Stomach (tissue), 9 donors: Measurements from ENCODE around the gene NOD2. TPM values are rescaled to one million over a fixed set of nuclear protein-coding genes. Genes with fewer than 3 reads are reported as not detected.

Experiments used
- DNase-seq, 2 donors: peaks; one replicate each; pipeline versions ENCODE4 v3.0.0 to v3.0.0-alpha.2; 2013 to 2019
- H3K27ac ChIP-seq, 5 donors: fragments of 200-600 bp in 4 of 5; sonication (generic) in 4 of 5; one replicate each; pipeline ENCODE4 v1.5.1; 2013 to 2019; ENCODE audit warnings: mild to moderate bottlenecking in 1 of 5, moderate library complexity in 1 of 5
- H3K27me3 ChIP-seq, 3 donors: fragments of 200-600 bp; sonication (generic); one replicate each; pipeline ENCODE4 v1.5.1; 2017 to 2019; ENCODE audit warnings: mixed run types in 1 of 3
- H3K36me3 ChIP-seq, 4 donors: fragments of 200-600 bp; sonication (generic); 1 replicate in 3 of 4; 2 replicates in 1 of 4; pipeline ENCODE4 v1.5.1; 2016 to 2019
- H3K4me1 ChIP-seq, 4 donors: fragments of 200-600 bp; sonication (generic); one replicate each; pipeline ENCODE4 v1.5.1; 2016 to 2019
- H3K4me3 ChIP-seq, 4 donors: fragments of 200-600 bp; sonication (generic) in 3 of 4; one replicate each; pipeline ENCODE4 v1.5.1; 2016 to 2019; ENCODE audit warnings: mild to moderate bottlenecking in 1 of 4
- H3K9me3 ChIP-seq, 4 donors: fragments of 200-600 bp; sonication (generic); one replicate each; pipeline ENCODE4 v1.5.1; 2016 to 2019
- EP300 ChIP-seq: sonication (generic); formaldehyde crosslinking; IDR thresholded peaks from one replicate; pipeline ENCODE4 v1.6.1; 2017; ENCODE audit warnings: antibody characterized with exemption
- POLR2A ChIP-seq, 4 donors: fragments of 450-650 bp; IDR thresholded peaks; one replicate each; pipeline ENCODE4 v1.6.1; 2016; ENCODE audit warnings: antibody characterized with exemption in 4 of 4, control low read depth in 2 of 4, mild to moderate bottlenecking in 1 of 4, moderate library complexity in 1 of 4
- POLR2AphosphoS5 ChIP-seq, 3 donors: sonication (generic); formaldehyde crosslinking; IDR thresholded peaks; one replicate each; pipeline ENCODE4 v1.6.1; 2016; ENCODE audit warnings: antibody characterized with exemption in 3 of 3
- WGBS, 5 donors: extraction: QIAGEN DNeasy Blood & Tissue Kit in 3 of 5; methylation state at CpG; one replicate each; pipeline versions ENCODE4 v1.1.5 to v1.1.7; 2013 to 2018; 5-methylcytosine and 5-hydroxymethylcytosine counted together
- intact Hi-C: fragments of 100-400 bp; cut with DNase I; formaldehyde crosslinking; loops from one replicate; pipeline ENCODE4 v1.15.1; 2023; ENCODE audit warnings: low total_unique reads
- polyA plus RNA-seq, 3 donors: library from polyadenylated mRNA; stranded (reverse); fragments of 200-250 nt; gene quantifications; one replicate each; pipeline ENCODE4 v1.2.3, GENCODE V29; 2013
- total RNA-seq, 5 donors: library from RNA; depleted of rRNA; stranded (reverse); fragments of >200 nt; gene quantifications; one replicate each; pipeline versions ENCODE4 v1.1.0 to v1.2.3, GENCODE V29; 2014 to 2016
- TF ChIP-seq, protein P1 (sequence below), 7 experiments: fragments of 450-650 bp in 4 of 7; fragments of 200-600 bp in 3 of 7; sonication (generic) in 3 of 7; IDR thresholded peaks; one replicate each; pipeline ENCODE4 v1.5.1; 2016 to 2019; ENCODE audit warnings: antibody characterized with exemption in 7 of 7, control low read depth in 2 of 7, mild to moderate bottlenecking in 1 of 7
- donor health status: healthy with polysubstance abuse.
- donor health status: Bipolar disorder and iron deficiency.
- donor health status: healthy.

Gene NOD2
- total and polyA plus RNA-seq, 8 donors: 0.56 to 6.2 (median 2.3) TPM; not detected in 1

GRCh38 chr16:50743581-50744225 is 50.3 kb downstream of the NOD2 start:
- Histone ChIP-seq H3K27me3 (no peaks in the 10 kb centered on the region), H3K4me3 (peak overlapping the region in 3 of 4 donors; percentile 87 to 98 (median 96)), H3K27ac (peak overlapping the region in 3 of 5 donors; percentile 93 to 96 (median 95)), H3K9me3 (no peaks in the 10 kb centered on the region), H3K36me3 (peaks cover 0 to 9% (median 2%) of the 10 kb centered on the region in 4 donors), H3K4me1 (peaks cover 13 to 65% (median 40%) of the 10 kb centered on the region in 4 donors)
- intact Hi-C loops: no loop called here
- 50 to 74% (median 70%) methylated on average over 3 of the region's 3 CpGs for WGBS, 5 donors
- TF ChIP-seq, protein P1, sequence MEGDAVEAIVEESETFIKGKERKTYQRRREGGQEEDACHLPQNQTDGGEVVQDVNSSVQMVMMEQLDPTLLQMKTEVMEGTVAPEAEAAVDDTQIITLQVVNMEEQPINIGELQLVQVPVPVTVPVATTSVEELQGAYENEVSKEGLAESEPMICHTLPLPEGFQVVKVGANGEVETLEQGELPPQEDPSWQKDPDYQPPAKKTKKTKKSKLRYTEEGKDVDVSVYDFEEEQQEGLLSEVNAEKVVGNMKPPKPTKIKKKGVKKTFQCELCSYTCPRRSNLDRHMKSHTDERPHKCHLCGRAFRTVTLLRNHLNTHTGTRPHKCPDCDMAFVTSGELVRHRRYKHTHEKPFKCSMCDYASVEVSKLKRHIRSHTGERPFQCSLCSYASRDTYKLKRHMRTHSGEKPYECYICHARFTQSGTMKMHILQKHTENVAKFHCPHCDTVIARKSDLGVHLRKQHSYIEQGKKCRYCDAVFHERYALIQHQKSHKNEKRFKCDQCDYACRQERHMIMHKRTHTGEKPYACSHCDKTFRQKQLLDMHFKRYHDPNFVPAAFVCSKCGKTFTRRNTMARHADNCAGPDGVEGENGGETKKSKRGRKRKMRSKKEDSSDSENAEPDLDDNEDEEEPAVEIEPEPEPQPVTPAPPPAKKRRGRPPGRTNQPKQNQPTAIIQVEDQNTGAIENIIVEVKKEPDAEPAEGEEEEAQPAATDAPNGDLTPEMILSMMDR (IDR thresholded peaks at IDR 0.05): no peak
- TF ChIP-seq POLR2AphosphoS5 (IDR thresholded peaks at IDR 0.05) (no peak), EP300 (no peak), POLR2A (IDR thresholded peaks at IDR 0.05) (no peak)
- DNase-seq: no peak

- Histone ChIP-seq H3K4me3 (no peak overlapping the region), H3K9me3 (no peaks in the 10 kb centered on the region), H3K36me3 (peaks cover 0 to 13% (median 6%) of the 10 kb centered on the region in 4 donors), H3K27ac (peak overlapping the region in 3 of 5 donors; percentile 6 to 96 (median 95)), H3K4me1 (peaks cover 13 to 71% (median 42%) of the 10 kb centered on the region in 4 donors), H3K27me3 (no peaks in the 10 kb centered on the region)
- TF ChIP-seq EP300: no peak
- no peak for DNase-seq
- intact Hi-C loops: no loop called here
- 58 to 66% (median 60%) methylated on average over 3 of the region's 3 CpGs for WGBS, 5 donors
Observed at GRCh38 chr16:50744881-50745280, 51.5 kb downstream of the NOD2 start.

GRCh38 chr16:50745940-50746339 is 52.5 kb downstream of the NOD2 start:
- peaks cover 0 to 22% (median 12%) of the 10 kb centered on the region in 4 donors for H3K36me3 ChIP-seq
- no peak for TF ChIP-seq POLR2AphosphoS5 (IDR thresholded peaks at IDR 0.05)
- TF ChIP-seq, protein P1 (IDR thresholded peaks at IDR 0.05): no peak
- TF ChIP-seq POLR2A (IDR thresholded peaks at IDR 0.05): no peak
- no peak for TF ChIP-seq EP300
- no peak overlapping the region for H3K4me3 ChIP-seq
- WGBS, 5 donors: 76 to 92% (median 85%) methylated on average over 4 of the region's 4 CpGs
- intact Hi-C loops: no loop called here
- no peaks in the 10 kb centered on the region for H3K9me3 ChIP-seq
- H3K27ac ChIP-seq: peak overlapping the region in 2 of 5 donors; percentile 28 to 95
- no peaks in the 10 kb centered on the region for H3K27me3 ChIP-seq
- no peak for DNase-seq
- H3K4me1 ChIP-seq: peaks cover 12 to 78% (median 44%) of the 10 kb centered on the region in 4 donors

GRCh38 chr16:50747207-50747956 is 54.0 kb downstream of the NOD2 start:
- H3K4me3 ChIP-seq: no peak overlapping the region
- TF ChIP-seq POLR2AphosphoS5 (IDR thresholded peaks at IDR 0.05) (no peak), EP300 (no peak), POLR2A (IDR thresholded peaks at IDR 0.05) (no peak)
- TF ChIP-seq, protein P1 (IDR thresholded peaks at IDR 0.05): peak in 2 of 7 experiments; percentile 6 to 23
- intact Hi-C loops: no loop called here
- peak overlapping the region in 3 of 5 donors; percentile 5 to 40 (median 9) for H3K27ac ChIP-seq
- H3K9me3 ChIP-seq: no peaks in the 10 kb centered on the region
- peaks cover 0 to 31% (median 23%) of the 10 kb centered on the region in 4 donors for H3K36me3 ChIP-seq
- WGBS, 5 donors: 57 to 66% (median 63%) methylated on average over 7 of the region's 7 CpGs
- DNase-seq: peak in 1 of 2 donors; percentile 57
- peaks cover 8 to 74% (median 39%) of the 10 kb centered on the region in 4 donors for H3K4me1 ChIP-seq
- H3K27me3 ChIP-seq: no peaks in the 10 kb centered on the region
